CD4-positive, alpha-beta T cell treated with Interleukin-15 for 1 hour (primary cell): ENCODE results near the gene SLF2.

Experiments
- DNase-seq: peaks from one replicate; pipeline ENCODE4 v3.0.0-alpha.2; 2020

Gene SLF2

GRCh38 chr10:100907175-100907574, 5.6 kb upstream of the SLF2 start:
- no peak for DNase-seq

- no peak for DNase-seq
Observed at GRCh38 chr10:100907773-100908363, 4.9 kb upstream of the SLF2 start.

- DNase-seq = no peak
Observed at GRCh38 chr10:100908378-100908777, 4.4 kb upstream of the SLF2 start.

GRCh38 chr10:100909501-100910263, 3.1 kb upstream of the SLF2 start:
- DNase-seq = no peak

- DNase-seq = no peak
Observed at GRCh38 chr10:100911472-100911871, 1.3 kb upstream of the SLF2 start.

GRCh38 chr10:100912013-100912604, 654 bp upstream of the SLF2 start:
- no peak for DNase-seq

GRCh38 chr10:100913470-100913865, 705 bp downstream of the SLF2 start:
- DNase-seq = no peak

GRCh38 chr10:100917071-100917470, 4.3 kb downstream of the SLF2 start:
- no peak for DNase-seq

- no peak for DNase-seq
Observed at GRCh38 chr10:100923580-100923979, 10.8 kb downstream of the SLF2 start.

GRCh38 chr10:100927266-100927665, 14.5 kb downstream of the SLF2 start:
- no peak for DNase-seq

- no peak for DNase-seq
Observed at GRCh38 chr10:100928039-100928438, 15.3 kb downstream of the SLF2 start.

GRCh38 chr10:100930368-100930767, 17.6 kb downstream of the SLF2 start:
- no peak for DNase-seq

- no peak for DNase-seq
Observed at GRCh38 chr10:100934084-100934659, 21.4 kb downstream of the SLF2 start.

GRCh38 chr10:100939763-100940344, 27.1 kb downstream of the SLF2 start:
- no peak for DNase-seq

GRCh38 chr10:100942229-100942628, 29.5 kb downstream of the SLF2 start:
- no peak for DNase-seq

- DNase-seq = no peak
Observed at GRCh38 chr10:100943508-100943907, 30.7 kb downstream of the SLF2 start.

GRCh38 chr10:100945754-100946153, 33.0 kb downstream of the SLF2 start:
- DNase-seq = no peak

- no peak for DNase-seq
Observed at GRCh38 chr10:100948916-100949315, 36.2 kb downstream of the SLF2 start.

- no peak for DNase-seq
Observed at GRCh38 chr10:100960251-100960650, 47.5 kb downstream of the SLF2 start.

GRCh38 chr10:100962351-100963080, 49.8 kb downstream of the SLF2 start:
- no peak for DNase-seq

GRCh38 chr10:100963826-100964225, 51.1 kb downstream of the SLF2 start:
- no peak for DNase-seq

GRCh38 chr10:100965820-100966219, 53.1 kb downstream of the SLF2 start:
- no peak for DNase-seq

- no peak for DNase-seq
Observed at GRCh38 chr10:100966887-100967286, 54.1 kb downstream of the SLF2 start.
